Kidney (tissue), 14 donors: ENCODE data around the gene SH3RF2. TPM values are rescaled to one million over a fixed set of nuclear protein-coding genes. Genes with fewer than 3 reads are reported as not detected.

ENCODE experiments used
- DNase-seq, 5 donors: peaks; one replicate each; pipeline ENCODE4 v3.0.0-alpha.2; 2013 to 2020
- FAIRE-seq: peaks from 2 replicates; lab custom pipeline; 2012; peaks lifted over from hg19 to GRCh38; lab: Jason Lieb, UNC
- H3K27ac ChIP-seq, 2 donors: one replicate each; pipeline ENCODE4 v1.7.0; 2013; ENCODE audit warnings: low read depth in 2 of 2, low read length in 2 of 2, inconsistent platforms in 1 of 2
- H3K27me3 ChIP-seq: one replicate; pipeline ENCODE4 v1.7.1; 2013; ENCODE audit warnings: low read length, inconsistent platforms; ENCODE audit not compliant: control insufficient read depth, insufficient read depth
- H3K36me3 ChIP-seq, 3 donors: one replicate each; pipeline versions ENCODE4 v1.7.0 to v1.7.1; 2013; ENCODE audit warnings: low read length in 3 of 3, control low read depth in 1 of 3, inconsistent platforms in 1 of 3; ENCODE audit not compliant: insufficient read depth in 3 of 3, control insufficient read depth in 2 of 3
- H3K4me1 ChIP-seq, 3 donors: one replicate each; pipeline versions ENCODE4 v1.7.0 to v1.7.1; 2013; ENCODE audit warnings: low read length in 3 of 3, inconsistent platforms in 1 of 3, low read depth in 1 of 3; ENCODE audit not compliant: control insufficient read depth in 2 of 3, insufficient read depth in 2 of 3
- H3K4me3 ChIP-seq, 3 donors: one replicate each; pipeline versions ENCODE4 v1.7.0 to v1.8.1; 2013; ENCODE audit warnings: low read length in 3 of 3, control low read depth in 1 of 3, inconsistent platforms in 1 of 3
- H3K9ac ChIP-seq, 3 donors: one replicate each; pipeline versions ENCODE4 v1.7.0 to v1.7.1; 2013; ENCODE audit warnings: low read length in 3 of 3, control low read depth in 1 of 3, inconsistent platforms in 1 of 3
- H3K9me3 ChIP-seq, 3 donors: one replicate each; pipeline versions ENCODE4 v1.7.0 to v1.7.1; 2013; ENCODE audit warnings: low read length in 3 of 3, control low read depth in 1 of 3, inconsistent platforms in 1 of 3; ENCODE audit not compliant: control insufficient read depth in 2 of 3, insufficient read depth in 1 of 3
- intact Hi-C: fragments of 100-400 bp; cut with DNase I; formaldehyde crosslinking; loops from one replicate; pipeline ENCODE4 v1.11.1; 2022
- polyA plus RNA-seq: library from polyadenylated mRNA; stranded (reverse); fragments of 350-450 nt; fragmentation: Illumina TruSeq; extraction: RNeasy Lipid Tissue Mini Kit (QIAGEN cat#74804); gene quantifications from one replicate; pipeline ENCODE4 v1.2.3, GENCODE V29; 2014; ENCODE audit warnings: low read depth, low replicate concordance; ENCODE audit not compliant: insufficient read depth
- total RNA-seq: library from RNA; stranded (reverse); fragmentation: NEBNext Ultra II Directional; extraction: Animal tissue kit (Norgen Biotek cat#: 25700); gene quantifications from one replicate; pipeline ENCODE4 v1.2.1, GENCODE V29; 2021
- TF ChIP-seq, protein P1 (sequence below): IDR thresholded peaks from 3 replicates; pipeline ENCODE4 v1.5.1; 2012; ENCODE audit warnings: mild to moderate bottlenecking, moderate library complexity, borderline replicate concordance; ENCODE audit not compliant: insufficient read depth; ENCODE audit errors: extremely low read depth
- donor health status: control.
- donor health status: control.
- donor health status: control.
- donor health status: control.
- donor health status: control.
- donor health status: DM: yes; HTN: yes; CAD: no.
- donor health status: Normal renal cell carcinoma (clear cell type).

The SH3RF2 gene
- total and polyA plus RNA-seq, 2 donors from 2014 or later = 1.3 to 4.9 TPM

DNA sequence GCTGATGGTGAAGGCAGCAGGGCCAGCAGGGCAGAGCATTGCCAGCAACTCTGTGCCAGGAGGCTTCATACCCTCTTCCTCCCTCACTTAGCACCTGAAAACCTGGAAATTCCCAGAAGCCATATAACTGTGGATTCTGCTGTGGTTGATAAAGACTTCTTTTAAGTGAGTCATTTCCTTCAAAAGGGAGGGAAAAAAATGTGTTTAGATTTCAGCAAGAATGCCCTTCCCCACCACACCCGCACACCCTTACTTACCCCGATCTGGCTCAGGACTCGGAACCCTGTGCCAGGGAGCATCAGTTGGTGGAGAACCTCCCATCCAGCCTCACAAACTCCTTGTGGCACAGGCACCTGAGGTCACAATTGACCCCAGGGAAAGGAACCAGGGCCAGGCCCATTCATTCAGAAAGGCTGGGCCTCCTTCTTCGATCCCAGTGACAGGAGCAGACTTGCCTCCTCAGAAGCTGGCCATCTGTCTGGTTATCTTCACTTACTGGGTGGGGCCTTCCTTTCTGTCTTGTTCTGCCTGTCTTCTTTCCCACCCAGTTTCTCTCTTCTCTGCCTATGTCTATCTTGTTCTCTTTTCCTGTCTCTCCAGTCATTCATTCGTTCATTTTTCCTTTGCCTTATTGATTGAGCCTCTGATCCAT, 106.4 kb downstream of the SH3RF2 start:
- intact Hi-C loops = no loop called here
- no peaks in the 10 kb centered on the region for H3K9me3 ChIP-seq
- H3K4me3 ChIP-seq = no peak overlapping the region
- no peaks in the 10 kb centered on the region for H3K4me1 ChIP-seq
- DNase-seq (no peak), FAIRE-seq (no peak)
- H3K27ac ChIP-seq = no peak overlapping the region
- TF ChIP-seq, protein P1, sequence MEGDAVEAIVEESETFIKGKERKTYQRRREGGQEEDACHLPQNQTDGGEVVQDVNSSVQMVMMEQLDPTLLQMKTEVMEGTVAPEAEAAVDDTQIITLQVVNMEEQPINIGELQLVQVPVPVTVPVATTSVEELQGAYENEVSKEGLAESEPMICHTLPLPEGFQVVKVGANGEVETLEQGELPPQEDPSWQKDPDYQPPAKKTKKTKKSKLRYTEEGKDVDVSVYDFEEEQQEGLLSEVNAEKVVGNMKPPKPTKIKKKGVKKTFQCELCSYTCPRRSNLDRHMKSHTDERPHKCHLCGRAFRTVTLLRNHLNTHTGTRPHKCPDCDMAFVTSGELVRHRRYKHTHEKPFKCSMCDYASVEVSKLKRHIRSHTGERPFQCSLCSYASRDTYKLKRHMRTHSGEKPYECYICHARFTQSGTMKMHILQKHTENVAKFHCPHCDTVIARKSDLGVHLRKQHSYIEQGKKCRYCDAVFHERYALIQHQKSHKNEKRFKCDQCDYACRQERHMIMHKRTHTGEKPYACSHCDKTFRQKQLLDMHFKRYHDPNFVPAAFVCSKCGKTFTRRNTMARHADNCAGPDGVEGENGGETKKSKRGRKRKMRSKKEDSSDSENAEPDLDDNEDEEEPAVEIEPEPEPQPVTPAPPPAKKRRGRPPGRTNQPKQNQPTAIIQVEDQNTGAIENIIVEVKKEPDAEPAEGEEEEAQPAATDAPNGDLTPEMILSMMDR = no peak
- H3K27me3 ChIP-seq = no peaks in the 10 kb centered on the region
- H3K9ac ChIP-seq = no peak overlapping the region
- no peaks in the 10 kb centered on the region for H3K36me3 ChIP-seq

DNA sequence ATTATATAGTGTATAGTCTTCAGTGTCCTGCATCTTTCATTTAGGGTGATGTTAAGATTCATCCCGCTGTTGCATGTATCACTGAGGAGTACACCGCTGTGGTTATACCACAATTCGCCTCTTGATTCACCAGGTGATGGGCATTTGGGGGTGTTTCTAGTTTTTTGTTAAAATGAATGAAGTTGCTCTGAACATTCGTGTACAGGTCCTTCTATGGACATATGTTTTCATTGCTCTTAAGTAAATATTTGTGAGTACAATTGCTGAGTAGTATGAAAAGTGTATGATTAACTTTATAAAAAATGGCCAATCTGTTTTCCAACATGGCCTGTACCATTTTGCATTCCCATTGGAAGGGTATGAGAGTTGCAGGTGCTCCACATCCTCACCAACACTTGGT, 107.3 kb downstream of the SH3RF2 start:
- Histone ChIP-seq H3K4me3 (no peak overlapping the region), H3K9ac (no peak overlapping the region), H3K9me3 (no peaks in the 10 kb centered on the region), H3K36me3 (no peaks in the 10 kb centered on the region), H3K4me1 (no peaks in the 10 kb centered on the region), H3K27ac (no peak overlapping the region), H3K27me3 (no peaks in the 10 kb centered on the region)
- TF ChIP-seq, protein P1 = no peak
- intact Hi-C loops = no loop called here
- no peak for FAIRE-seq
- no peak for DNase-seq

DNA sequence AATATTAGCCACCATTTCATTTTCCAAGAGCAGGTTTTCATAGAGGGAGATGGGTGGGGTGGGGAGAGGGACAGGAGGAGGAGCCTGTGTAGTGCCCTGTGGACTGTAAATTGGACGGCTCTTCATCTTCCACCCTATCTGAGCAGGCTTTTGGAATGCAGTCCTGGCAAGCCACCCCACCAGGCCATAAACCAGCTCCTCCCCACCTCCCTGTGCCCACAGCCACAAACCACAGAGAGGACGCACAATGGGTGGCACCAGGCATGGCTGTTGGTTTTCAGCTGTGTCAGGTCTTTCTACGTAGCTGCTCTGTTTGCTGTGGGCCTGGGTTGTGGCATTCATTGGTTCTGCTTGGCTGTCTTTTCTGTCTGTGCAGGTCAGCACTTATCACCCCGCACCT, 111.0 kb downstream of the SH3RF2 start:
- Histone ChIP-seq H3K4me3 (no peak overlapping the region), H3K4me1 (no peaks in the 10 kb centered on the region), H3K9ac (no peak overlapping the region), H3K9me3 (no peaks in the 10 kb centered on the region), H3K27me3 (no peaks in the 10 kb centered on the region), H3K27ac (no peak overlapping the region), H3K36me3 (no peaks in the 10 kb centered on the region)
- DNase-seq = no peak
- no peak for FAIRE-seq
- TF ChIP-seq, protein P1 = no peak
- intact Hi-C loops = no loop called here
